ENCODE measurements around the gene CDS2.

CDS2 gene

GRCh38 chr20:5154543-5154925 lies 27.7 kb downstream of the CDS2 start:
- no peak for DNase-seq

GRCh38 chr20:5155404-5155803 lies 28.6 kb downstream of the CDS2 start:
- no peak for DNase-seq

GRCh38 chr20:5156675-5157448 lies 30.1 kb downstream of the CDS2 start:
- DNase-seq, result no peak

- no peak for DNase-seq
Measured at GRCh38 chr20:5159928-5160327, 33.1 kb downstream of the CDS2 start.

GRCh38 chr20:5160882-5161281 lies 34.1 kb downstream of the CDS2 start:
- no peak for DNase-seq

GRCh38 chr20:5161536-5162164 lies 34.8 kb downstream of the CDS2 start:
- DNase-seq, result no peak

- no peak for DNase-seq
Measured at GRCh38 chr20:5164645-5165625, 38.1 kb downstream of the CDS2 start.

GRCh38 chr20:5168651-5169396 lies 42.0 kb downstream of the CDS2 start:
- DNase-seq, result no peak

GRCh38 chr20:5170341-5170740 lies 43.5 kb downstream of the CDS2 start:
- no peak for DNase-seq

GRCh38 chr20:5171064-5171789 lies 44.4 kb downstream of the CDS2 start:
- no peak for DNase-seq

GRCh38 chr20:5171790-5172164 lies 45.0 kb downstream of the CDS2 start:
- DNase-seq, result no peak

GRCh38 chr20:5172167-5172601 lies 45.4 kb downstream of the CDS2 start:
- DNase-seq, result no peak

- DNase-seq, result no peak
Measured at GRCh38 chr20:5172903-5173463, 46.2 kb downstream of the CDS2 start.

- DNase-seq, result no peak
Measured at GRCh38 chr20:5173751-5174150, 46.9 kb downstream of the CDS2 start.

- no peak for DNase-seq
Measured at GRCh38 chr20:5177071-5177470, 50.3 kb downstream of the CDS2 start.

- DNase-seq, result no peak
Measured at GRCh38 chr20:5178046-5178445, 51.2 kb downstream of the CDS2 start.

- no peak for DNase-seq
Measured at GRCh38 chr20:5180421-5180820, 53.6 kb downstream of the CDS2 start.

GRCh38 chr20:5180933-5181332 lies 54.1 kb downstream of the CDS2 start:
- DNase-seq, result no peak

- no peak for DNase-seq
Measured at GRCh38 chr20:5181492-5181891, 54.7 kb downstream of the CDS2 start.

GRCh38 chr20:5181958-5182357 lies 55.1 kb downstream of the CDS2 start:
- DNase-seq, result no peak

- DNase-seq, result no peak
Measured at GRCh38 chr20:5182615-5183254, 55.9 kb downstream of the CDS2 start.
